Endothelial cell of umbilical vein (primary cell): Measurements from ENCODE around the gene RHOH.
A peak's percentile ranks its signal among the peaks of the same experiment; 100 is the strongest.

Source experiments
- FOS ChIP-seq: IDR thresholded peaks from 2 replicates; pipeline ENCODE4 v1.6.1; 2011; ENCODE audit warnings: mild to moderate bottlenecking, low read length, moderate library complexity, borderline replicate concordance; ENCODE audit not compliant: insufficient read depth
- POLR2AphosphoS5 ChIP-seq: IDR thresholded peaks from 2 replicates; pipeline ENCODE4 v1.6.1; 2012; ENCODE audit warnings: low read depth, mild to moderate bottlenecking, control low read depth, low read length, moderate library complexity; ENCODE audit not compliant: insufficient read depth
- TF ChIP-seq, protein P1 (sequence below), 2 donors: IDR thresholded peaks; 1 replicate in 1 of 2; 2 replicates in 1 of 2; pipeline ENCODE4 v1.5.1; 2011; ENCODE audit warnings: low read length in 2 of 2, mild to moderate bottlenecking in 2 of 2, moderate library complexity in 2 of 2, control low read depth in 1 of 2, inconsistent platforms in 1 of 2, low read depth in 1 of 2; ENCODE audit not compliant: insufficient read depth in 1 of 2; ENCODE audit errors: extremely low read depth in 1 of 2

- TF ChIP-seq, protein P1, sequence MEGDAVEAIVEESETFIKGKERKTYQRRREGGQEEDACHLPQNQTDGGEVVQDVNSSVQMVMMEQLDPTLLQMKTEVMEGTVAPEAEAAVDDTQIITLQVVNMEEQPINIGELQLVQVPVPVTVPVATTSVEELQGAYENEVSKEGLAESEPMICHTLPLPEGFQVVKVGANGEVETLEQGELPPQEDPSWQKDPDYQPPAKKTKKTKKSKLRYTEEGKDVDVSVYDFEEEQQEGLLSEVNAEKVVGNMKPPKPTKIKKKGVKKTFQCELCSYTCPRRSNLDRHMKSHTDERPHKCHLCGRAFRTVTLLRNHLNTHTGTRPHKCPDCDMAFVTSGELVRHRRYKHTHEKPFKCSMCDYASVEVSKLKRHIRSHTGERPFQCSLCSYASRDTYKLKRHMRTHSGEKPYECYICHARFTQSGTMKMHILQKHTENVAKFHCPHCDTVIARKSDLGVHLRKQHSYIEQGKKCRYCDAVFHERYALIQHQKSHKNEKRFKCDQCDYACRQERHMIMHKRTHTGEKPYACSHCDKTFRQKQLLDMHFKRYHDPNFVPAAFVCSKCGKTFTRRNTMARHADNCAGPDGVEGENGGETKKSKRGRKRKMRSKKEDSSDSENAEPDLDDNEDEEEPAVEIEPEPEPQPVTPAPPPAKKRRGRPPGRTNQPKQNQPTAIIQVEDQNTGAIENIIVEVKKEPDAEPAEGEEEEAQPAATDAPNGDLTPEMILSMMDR (IDR thresholded peaks at IDR 0.05; ENCODE audit: extremely low read depth in 1 of 2, insufficient read depth in 1 of 2, low read depth in 1 of 2, low read length in 2 of 2), result no peak
- TF ChIP-seq FOS, result peak; percentile 97
- no peak for TF ChIP-seq POLR2AphosphoS5
Measured at GRCh38 chr4:40255393-40256281, 58.8 kb downstream of the RHOH start.
